ENCODE measurements around the gene PRICKLE4.
"Not testable (repeated sequence)": the region's sequence is repeated elsewhere in the genome, so short reads cannot be mapped to it uniquely, and the experiment has no call there.

PRICKLE4 gene

DNA sequence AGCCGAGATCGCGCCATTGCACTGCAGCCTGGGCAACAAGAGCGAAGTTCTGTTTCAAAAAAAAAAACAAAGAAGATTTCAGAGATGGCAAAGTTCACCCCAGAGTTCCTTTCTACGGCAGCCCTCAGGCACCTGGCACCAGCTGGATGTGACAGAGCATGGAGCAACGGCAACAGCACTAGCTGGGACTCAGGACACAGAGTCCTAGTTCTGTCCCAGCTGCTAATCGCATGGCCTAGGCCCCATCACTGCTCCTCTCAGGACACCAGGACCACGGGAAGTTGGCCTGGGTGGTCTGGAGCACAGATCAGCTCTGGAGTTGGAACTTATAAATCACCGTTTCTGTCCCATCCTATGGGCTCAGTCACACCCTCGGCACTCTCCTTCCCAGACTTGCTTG lies 34.5 kb upstream of the PRICKLE4 start:
- no peak for DNase-seq

DNA sequence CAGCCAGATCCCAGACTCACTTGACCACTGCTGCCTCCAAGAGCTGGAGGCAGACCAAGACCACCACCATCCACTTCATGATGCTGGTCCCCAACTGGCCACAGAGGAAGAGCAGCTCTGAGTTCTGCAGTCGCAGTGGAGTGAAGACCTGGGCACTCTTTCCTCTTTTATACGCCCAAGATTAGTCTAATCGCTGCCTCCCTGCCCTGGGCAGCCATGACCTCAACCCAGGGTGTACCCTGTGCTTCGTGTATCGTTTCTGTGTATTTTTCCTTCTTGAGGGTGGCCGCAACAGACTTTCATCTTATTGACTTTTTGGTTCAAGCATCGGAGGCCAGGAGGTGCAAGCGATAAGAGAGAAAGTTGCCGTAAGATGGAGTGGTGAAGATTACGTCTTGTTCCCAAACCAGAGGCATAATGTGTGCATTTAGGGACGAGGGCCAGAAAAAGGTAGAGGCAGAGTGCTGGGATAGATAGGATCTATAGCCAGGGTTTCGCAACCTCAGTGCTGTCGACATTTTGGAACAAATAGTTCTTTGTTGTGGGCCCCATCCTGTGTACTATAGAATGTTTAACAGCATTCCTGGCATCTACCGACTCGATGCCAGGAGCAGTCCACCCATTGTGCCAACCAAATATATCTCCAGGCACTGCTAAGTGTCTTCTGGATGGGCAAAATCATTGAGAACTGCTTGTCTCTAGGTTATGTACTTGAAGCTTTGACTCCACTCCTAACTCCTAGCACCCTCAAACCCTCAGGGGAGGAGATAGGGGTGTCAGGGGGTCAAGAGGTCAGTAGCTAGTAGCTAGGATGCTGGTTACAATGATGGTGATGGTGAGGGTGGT lies 33.1 kb upstream of the PRICKLE4 start, which contains the start of gene PGC:
Gene PGC (minus strand): TSS at position 142 of the 846 bp plus-strand sequence. CDS start 63 bp downstream, at position 79.
- DNase-seq = no peak

DNA sequence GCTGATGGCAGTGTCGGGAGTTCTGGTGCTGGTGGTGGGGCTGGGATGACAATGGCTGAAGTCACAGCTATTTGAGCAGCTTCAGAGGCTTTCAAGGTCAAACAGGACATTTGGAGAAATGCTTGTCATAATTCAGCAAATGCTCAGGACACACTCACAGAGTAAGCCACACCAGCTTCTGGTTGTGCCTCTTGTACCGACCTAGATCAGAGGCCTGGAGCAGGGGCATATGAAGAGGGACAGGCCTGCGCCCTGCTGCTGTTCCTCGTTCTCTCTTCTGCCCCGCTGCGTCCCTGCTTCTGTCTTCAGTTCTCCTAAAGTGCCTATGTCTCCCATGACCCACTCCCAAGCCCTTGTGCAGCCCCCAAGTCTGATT lies 32.5 kb upstream of the PRICKLE4 start:
- DNase-seq = no peak

DNA sequence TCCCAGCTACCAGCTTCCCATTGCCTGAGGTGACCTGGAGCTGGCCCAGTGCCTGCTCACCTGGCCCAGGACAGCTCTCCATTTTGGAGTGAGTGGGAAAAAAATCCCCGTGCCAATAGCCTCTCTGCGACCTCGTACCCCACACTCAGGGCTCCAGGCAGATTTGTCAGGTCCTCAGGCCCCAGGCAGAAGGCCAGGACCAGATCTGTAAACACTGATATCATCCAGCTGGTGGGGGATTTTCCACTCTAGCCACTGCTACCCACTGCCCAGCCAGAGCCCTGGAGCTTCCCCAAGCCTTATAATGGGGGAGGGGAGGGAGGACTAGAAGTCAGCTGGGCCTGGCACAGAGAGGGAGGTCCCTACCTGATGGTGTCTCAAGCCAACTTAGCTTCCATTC lies 32.0 kb upstream of the PRICKLE4 start:
- no peak for DNase-seq

DNA sequence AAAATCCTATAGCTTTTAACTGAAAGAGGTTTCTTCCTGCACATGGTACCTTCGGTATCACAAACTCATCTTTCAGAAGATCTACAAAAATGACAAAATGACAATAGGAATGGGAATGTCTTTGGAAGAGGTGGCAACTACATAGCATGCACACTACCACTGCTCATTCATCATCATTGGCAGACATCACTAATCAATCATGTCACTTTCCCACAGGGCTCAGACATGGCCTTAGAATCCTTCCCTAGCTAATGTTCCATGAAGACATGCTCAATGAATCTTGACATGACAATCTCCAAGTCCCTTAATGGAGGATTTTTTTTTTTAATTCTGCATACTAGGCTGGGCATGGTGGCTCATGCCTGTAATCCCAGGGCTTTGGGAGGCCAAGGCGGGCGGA lies 30.2 kb upstream of the PRICKLE4 start:
- DNase-seq = no peak

DNA sequence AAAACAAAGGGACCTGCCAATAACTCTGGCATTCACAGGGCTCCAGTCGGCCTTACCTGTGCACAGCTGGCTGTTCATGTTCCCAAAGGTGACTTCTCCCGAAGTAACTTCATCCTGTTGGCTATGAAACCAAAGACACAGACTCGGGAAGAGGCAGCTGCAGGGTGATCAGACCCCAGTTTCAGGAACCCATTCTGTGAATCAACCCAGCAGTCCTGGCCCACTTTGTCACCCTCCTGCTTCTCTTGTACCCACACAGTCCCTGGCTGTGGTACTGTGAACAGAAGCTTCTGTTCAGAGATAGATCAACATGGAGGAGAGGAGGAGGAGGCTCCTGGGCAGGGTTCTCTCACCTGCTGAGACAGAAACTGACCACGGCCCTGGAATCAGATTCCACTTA lies 24.7 kb upstream of the PRICKLE4 start:
- no peak for DNase-seq

GRCh38 chr6:41756354-41756753 lies 24.2 kb upstream of the PRICKLE4 start:
- DNase-seq = no peak

GRCh38 chr6:41757271-41757670 lies 23.3 kb upstream of the PRICKLE4 start:
- no peak for DNase-seq

DNA sequence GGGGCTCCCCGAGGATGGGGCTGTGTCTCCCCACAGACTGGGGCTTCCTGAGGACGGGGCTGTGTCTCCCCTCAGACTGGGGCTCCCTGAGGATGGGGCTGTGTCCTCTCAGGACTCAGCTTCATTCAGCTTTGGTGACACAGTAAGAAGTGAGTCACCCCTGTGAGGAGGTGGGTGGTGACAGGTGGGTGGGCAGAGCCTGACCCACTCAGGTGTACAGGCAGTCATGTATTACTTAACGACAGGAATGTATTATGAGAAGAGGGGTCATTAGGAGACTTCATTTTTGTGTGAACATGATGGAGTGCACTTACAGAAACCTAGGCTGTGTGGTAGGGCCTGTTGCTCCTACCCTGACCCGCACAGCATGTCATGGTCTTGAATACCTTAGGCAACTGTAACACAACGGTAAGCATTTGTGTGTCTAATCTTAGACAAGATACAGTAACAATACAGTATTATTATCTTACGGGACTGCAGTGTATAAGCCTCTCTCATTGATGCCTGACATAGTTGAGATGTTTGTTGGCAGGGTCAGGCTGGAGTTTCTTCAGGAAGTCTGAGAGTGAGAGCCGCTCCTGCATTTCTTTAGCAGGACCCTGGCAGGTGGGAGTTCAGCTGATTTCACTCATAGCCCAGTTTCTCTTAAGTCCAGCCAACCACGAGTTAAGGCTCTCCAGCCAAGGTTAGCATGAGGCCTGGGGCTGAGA lies 22.5 kb upstream of the PRICKLE4 start:
- DNase-seq = no peak

DNA sequence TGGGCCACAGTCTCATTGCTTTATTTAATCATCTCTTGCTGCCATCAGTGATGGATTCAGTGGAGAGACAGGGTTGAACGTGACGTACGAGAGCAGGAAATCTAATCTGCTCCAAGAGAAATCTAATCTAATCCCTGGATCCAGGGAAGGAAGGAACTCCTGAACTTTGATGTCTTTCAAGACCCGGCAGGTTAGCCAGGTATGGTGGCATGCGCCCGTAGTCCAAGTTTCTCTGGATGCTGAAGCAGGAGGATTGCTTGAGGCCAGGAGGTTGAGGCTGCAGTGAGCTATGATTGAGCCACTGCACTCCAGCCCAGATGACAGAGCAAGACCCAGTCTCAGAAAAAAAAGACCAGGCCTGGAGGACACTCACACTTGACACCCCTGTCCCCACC lies 21.9 kb upstream of the PRICKLE4 start:
- DNase-seq = no peak

- DNase-seq = no peak
Measured at GRCh38 chr6:41759106-41759904, 21.3 kb upstream of the PRICKLE4 start.

DNA sequence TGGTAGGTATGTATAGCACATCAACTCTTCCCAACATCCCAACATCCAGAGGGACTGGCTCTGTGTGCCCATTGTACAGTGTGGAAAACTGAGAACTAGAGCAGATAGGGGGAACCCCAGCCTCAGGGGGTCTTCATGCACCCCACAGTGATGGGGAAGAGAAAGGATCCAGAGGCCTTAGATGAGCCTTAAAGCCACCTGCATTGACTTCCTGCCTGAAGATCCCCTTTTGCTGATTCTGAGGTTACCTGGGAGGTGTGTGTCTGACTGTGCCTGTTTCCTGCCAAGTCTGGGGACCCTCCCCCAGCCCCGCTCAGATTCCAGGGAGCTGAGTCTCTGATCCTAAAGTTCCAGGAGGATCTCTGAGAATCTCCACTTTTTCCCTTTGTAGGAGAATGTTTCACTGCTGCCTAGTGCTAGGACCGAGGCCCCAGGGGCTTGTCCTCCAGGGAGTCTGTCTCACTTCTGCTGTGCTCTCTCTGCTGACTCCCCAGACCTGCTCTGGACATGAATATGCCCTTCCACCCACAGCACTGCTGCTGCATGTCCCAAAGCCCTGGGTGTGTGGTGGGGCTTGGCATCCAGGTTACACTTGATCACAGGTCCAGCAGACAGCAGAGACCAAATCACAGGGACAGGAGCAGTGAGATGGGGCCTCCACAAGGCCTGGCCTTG lies 20.5 kb upstream of the PRICKLE4 start:
- DNase-seq = no peak

- no peak for DNase-seq
Measured at GRCh38 chr6:41763470-41763869, 17.1 kb upstream of the PRICKLE4 start.

- DNase-seq = not testable (repeated sequence)
Measured at GRCh38 chr6:41766043-41766664, 14.4 kb upstream of the PRICKLE4 start.

GRCh38 chr6:41767112-41767833 lies 13.3 kb upstream of the PRICKLE4 start:
- DNase-seq = no peak

DNA sequence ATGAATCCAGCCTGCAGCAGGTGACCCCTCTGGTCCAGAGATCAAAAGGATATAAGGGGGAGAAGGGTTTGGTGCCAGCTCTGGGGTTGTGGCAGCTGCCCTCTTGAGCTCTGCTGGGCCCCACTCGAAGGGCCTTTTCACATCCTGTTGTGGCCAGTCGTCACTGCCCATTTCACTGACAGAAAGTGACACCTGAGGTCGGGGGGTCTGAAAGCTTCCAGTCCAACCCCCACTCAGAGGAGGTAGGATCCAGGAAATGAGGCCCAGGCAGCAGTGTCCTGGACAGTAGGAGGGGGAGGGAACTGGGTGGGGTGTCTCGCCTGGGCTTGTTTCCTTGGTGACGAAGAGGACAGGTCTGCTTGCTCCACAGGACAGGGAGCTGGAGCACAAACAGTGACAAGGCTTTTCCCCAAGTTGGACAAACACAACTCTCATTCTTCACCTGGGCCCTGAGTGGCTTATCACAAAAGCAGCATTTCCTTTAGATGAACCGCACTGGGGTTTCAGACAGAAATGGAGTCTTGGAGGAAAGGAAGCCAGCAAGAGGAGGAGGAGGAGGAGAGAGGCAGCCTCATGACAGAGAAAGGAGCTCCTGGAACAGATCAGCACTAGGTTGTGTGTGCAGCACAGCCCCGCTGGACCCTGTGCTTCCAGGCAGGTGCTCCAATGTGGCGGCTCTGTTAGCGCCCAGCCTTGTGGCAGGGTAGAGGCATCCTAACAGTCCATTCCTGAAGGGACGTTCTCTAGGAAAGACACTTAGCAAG lies 11.9 kb upstream of the PRICKLE4 start:
- DNase-seq = no peak

GRCh38 chr6:41769376-41769775 lies 11.2 kb upstream of the PRICKLE4 start:
- no peak for DNase-seq

DNA sequence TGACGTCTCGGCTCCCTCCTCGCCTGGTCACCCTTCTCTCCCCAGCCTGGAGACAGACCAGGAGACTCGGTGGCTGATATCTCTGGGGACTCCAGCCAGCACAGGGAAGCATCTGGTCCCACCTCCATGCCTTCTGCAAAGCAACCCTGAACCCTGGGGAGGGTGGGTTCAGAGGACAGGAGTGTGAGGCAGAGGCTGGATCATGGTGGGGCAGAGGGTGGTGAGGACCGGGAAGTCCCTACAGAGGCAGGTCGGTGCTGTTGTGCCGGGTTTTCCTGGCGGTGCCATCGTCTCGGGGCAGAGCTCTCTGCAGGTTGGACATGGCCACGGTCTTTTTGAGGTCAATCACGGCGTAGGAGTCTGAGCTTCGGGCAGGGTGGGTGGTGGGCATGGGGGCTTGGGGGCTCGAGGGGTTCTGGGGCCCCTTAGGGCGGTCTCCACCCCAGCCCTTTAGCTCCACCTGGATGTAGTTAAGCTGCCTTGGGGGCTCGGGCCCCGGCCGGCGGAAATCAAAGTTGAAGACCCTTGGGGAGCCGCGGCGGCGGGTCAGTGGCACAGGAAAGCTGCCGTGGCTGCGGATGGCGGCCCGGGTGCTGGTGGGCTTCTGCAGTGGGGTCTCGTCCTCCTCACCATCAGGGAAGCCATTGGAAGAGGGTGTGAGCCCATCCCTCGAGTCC lies 10.1 kb upstream of the PRICKLE4 start:
- DNase-seq = no peak

DNA sequence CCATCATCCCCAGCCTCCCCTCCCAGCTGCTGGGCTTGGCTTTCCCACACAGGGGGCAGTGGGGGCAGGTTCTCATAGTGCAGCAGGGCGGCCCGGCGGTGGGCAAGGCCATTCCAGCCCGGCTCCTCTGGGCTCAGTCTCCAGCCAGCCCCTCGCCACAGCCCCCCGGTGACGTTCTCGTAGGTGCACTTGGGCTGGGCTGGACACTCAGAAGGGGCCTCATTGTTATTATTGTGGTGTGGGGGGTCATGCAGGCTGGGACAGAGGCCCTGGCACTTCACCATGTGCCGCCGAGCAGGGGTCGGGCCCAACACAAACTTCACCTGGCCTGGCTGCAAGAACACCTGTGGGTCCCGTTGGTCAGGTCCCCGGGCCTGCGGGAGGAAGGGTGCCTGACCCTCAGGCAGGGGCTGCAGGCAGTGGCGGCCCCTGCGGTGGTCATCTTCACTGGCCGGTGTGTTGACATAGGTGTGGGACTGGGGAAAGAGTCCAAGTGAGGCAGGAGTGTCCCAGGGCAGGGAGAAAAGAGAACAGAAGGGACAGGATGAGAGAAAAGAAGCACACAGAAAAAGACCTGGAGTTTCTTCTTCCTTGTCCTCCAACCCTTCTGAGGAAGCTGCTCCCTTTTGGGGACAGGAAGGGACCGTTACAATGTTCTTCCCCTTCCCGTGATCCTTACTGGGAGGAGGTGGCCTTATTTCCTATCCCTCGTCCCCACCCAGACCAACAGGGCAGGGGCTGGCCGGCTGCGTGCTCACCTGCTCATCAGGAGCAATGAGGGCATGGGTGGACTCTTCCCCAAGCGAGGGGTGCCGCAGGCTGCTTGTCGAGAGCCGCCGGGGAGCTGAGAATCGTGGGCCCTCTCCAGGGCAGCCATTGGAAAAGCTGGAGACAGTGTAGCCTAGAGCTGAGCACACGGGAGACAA lies 9.3 kb upstream of the PRICKLE4 start:
- no peak for DNase-seq

All from 8988T (cell line).